NCI-H1694 (cell line): Measurements from ENCODE around the gene MYB.

ENCODE experiments used
- DNase-seq: peaks from one replicate; lab custom pipeline; 2025; lab: John Stamatoyannopoulos, UW

Gene MYB

DNA sequence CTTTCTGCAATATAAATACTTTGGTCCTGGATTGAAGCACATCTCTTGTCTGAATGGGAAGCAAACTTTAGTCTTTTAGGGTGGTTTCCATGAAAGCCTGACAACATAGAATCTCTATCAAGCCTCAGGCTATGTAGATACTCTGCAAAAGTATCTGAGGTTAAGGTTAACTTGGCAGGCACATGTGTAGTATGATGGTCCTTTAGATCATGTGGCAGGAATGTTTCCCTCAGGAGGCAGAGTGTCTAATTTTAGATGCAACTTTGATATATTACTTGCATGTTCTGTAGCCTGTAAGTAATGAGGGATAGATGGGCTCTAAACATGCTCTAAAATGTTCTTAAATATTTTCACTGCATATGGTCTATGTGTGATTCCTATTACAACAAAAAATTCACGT, 8.2 kb downstream of the MYB start:
- no peak for DNase-seq

GRCh38 chr6:135191508-135192255, 10.6 kb downstream of the MYB start:
- DNase-seq: no peak

- DNase-seq: no peak
Measured at GRCh38 chr6:135192256-135193174, 11.4 kb downstream of the MYB start.

- no peak for DNase-seq
Measured at GRCh38 chr6:135193221-135193620, 12.1 kb downstream of the MYB start.

DNA sequence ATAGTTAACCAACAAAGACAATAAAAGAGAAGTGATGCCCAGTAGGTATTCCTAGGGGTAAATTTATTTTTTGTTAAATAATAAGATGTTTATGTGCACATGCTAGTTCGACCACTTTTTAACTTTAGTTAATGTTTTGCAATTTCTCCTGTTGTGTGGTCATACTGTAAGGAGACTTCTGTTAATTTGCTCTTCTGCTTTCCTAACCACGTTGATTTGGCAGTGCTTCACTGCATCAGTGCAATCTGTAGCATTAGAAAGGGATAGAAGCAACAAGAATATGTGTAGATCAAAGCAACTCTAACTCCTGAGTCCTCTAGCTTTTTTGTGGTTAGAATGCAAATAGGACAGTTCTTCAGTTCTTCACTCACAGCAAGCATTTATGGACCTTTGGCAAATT, 13.9 kb downstream of the MYB start:
- no peak for DNase-seq

GRCh38 chr6:135195522-135195921, 14.4 kb downstream of the MYB start:
- DNase-seq: no peak

- DNase-seq: no peak
Measured at GRCh38 chr6:135196739-135197510, 15.8 kb downstream of the MYB start.

DNA sequence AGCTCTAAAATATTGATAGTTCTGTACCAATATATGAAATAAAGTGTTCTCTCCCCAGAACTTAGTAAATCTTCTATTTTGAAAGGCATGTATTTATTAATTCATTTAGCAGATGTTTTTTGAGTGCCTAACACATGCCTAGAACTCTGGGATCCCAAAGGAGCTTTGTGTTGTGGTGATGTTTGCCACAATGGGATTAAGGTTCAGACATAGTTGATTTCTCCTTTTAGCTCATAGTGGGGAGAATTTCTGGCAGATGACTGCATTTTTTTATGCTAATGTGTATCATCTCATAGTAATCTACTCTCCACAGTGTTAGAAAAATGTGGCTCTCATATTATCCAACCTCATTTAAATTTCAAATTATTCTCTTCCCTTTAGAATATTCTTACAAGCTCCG, 21.7 kb downstream of the MYB start:
- DNase-seq: no peak

- DNase-seq: no peak
Measured at GRCh38 chr6:135204951-135205350, 23.8 kb downstream of the MYB start.

DNA sequence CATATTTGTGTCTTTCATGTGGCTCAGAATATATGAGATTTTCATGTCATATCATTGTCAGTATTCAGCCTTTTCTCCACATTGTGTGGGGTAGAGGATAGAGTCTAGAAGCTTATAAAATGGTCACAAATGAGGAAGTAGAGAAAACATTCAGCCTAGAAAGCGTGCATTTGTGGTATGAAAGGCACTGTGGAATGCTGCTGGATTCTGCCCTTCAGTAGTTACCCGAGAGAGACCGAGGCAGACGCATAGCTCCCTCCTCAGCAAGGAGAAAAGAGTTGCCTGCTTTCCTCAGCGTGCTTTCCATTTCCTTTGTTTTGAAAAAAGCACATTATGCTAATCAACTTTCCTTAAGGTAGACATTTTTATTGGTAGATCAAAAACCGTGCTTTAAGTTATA, 28.7 kb downstream of the MYB start:
- DNase-seq: no peak

DNA sequence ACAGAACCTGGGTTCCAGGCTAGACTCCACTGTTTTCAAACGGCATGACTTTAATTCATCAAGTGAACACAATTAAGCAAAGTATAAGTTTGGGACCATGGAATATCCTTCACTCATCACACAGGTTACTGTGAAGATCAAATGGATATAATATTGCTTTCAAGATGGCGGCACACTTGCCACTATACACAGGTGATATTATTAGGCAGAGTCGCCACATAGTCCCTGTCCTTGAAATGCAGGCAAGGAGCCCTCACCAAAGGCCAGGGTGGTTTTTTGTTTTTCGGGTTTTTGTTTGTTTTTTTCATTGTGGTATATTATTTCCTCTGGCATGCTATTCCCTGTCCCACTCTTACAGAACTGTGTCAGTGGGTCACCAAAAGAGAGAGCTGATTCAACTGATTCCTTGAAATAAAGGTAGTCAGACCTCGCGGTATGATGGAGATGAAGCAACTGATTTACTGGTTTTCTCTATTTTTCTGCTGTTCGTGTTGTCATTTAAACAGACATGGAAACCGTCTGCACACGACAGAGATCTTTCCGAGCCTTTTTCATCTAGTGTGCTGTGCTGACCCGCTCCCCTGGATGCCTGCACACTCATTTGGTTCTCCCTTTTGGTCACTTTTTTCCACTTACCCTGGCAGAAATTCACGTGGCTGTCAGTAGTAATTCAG, 29.7 kb downstream of the MYB start:
- no peak for DNase-seq

GRCh38 chr6:135211306-135211702, 30.2 kb downstream of the MYB start:
- no peak for DNase-seq

GRCh38 chr6:135212020-135212806, 31.1 kb downstream of the MYB start:
- no peak for DNase-seq

- no peak for DNase-seq
Measured at GRCh38 chr6:135212935-135213334, 31.8 kb downstream of the MYB start.

DNA sequence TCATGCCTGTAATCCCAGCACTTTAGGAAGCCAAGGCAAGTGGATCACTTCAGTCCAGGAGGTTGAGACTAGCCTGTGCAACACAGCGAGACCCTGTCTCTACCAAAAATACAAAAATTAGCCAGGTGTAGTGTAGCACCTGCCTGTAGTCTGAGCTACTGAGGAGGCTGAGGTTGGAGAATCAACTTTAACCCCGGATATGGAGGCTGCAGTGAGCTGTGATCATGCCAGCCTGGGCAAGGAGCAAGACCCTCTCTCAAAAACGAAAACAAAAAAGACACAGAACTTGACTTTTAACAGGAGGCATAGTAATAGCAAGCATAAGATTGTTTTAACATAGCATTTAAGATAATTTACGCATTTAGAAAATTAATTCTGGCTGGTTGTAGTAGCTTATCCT, 32.5 kb downstream of the MYB start:
- DNase-seq: no peak

DNA sequence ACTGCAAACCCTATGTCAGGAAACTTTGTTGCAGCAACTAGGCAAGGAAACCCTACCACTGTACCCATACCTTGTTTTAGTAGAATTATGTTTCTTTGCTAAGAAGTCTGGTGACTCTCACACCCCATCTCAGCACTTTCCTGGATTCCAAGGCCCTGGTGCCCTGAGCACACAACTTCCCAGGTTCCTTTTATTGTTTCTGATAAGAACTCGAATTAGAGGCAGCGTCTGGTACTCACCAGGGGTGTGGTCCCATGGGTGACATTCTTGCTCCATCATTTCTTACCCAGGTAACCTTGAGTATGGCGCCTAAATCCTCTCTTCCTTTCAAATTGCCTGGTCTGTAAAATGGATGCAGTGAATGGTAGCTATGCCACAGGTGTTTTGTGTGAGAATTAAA, 34.1 kb downstream of the MYB start:
- DNase-seq: no peak

DNA sequence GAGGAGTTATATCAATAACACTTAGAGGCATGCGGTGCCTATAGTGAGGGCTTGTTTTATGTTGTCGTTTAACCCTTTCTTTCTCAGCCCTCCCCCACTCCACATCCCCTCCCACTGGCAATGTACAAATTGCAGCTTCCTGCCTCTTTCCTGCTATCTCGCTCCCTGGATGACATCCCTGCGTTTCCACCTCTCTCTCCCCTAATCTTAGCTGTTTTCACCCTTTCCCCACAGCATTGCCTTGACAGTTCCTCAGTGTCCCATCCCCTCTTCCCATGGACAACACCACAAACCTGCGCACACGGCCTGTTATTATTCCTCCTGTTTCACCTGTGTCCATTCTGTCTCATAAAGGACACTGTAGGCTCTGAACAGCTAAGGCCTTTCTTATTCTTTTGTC, 34.5 kb downstream of the MYB start:
- no peak for DNase-seq

DNA sequence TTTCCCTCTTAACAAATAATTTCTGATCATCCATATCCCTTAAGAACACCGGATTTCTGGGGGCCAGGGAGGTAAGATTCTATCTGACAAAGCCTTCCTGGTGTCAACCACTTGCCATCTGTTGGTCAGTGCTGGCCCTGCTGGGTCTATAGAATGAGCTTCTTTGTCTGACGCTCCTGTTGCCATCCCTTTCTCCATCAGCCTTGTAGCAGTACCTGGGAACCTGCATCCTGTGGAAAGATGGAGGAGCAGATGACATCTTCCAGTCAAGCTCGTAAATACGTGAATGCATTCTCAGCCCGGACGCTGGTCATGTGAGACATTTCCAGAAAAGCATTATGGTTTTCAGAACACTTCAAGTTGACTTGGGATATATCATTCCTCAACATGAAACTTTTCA, 36.6 kb downstream of the MYB start:
- DNase-seq: no peak

GRCh38 chr6:135219346-135219745, 38.2 kb downstream of the MYB start:
- DNase-seq: no peak

DNA sequence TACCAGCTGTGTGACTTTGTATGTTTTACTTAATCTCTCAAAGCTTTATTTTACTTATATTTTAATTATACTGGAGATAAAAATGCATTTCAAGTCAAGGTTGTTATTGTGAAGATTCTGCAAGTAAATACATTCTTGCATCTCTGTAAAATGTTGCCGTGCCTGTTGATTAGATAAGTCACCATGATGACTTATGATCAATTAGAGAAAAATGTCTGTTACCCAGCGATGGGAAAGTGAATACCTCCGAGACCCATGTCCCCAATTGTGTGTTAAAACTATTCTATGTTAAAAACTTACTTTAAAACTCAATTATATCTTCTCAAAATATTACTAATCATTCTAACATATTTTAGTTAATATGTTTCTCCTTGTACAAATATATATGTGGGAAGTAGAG, 39.9 kb downstream of the MYB start:
- no peak for DNase-seq

DNA sequence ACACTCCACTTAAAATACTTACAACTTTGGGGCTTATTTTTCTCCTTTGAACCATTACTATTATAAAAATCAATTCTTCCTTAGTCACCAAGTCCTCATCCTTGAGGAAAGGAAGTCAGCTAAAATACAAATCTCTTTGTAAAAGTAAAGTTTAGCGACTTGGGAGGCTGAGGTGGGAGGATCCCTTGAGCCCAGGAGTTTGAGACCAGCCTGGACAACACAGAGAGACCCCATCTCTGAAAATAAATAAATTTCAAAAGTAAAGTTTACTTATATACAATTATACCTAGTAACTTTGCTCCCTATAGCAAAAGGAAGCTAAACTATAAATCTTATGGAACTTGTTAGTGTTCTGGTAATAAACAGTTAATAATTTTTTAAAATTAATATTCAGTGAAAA, 40.4 kb downstream of the MYB start:
- no peak for DNase-seq
